ENCODE data around the gene ZSCAN10. TPM values are rescaled to one million over a fixed set of nuclear protein-coding genes. Genes with fewer than 3 reads are reported as not detected.
A peak's percentile ranks its signal among the peaks of the same experiment; 100 is the strongest.

The ZSCAN10 gene
- total RNA-seq, 1 experiment from 2014 or later, result 0.05 TPM

- no peak for DNase-seq (ENCODE audit: extremely low read depth, low read depth)
Measured at GRCh38 chr16:3135126-3135715, 36.1 kb upstream of the ZSCAN10 start.

GRCh38 chr16:3134338-3135125, 35.4 kb upstream of the ZSCAN10 start, which contains the start of gene ZNF213:
Gene ZNF213 (plus strand): TSS chr16:3135029. CDS start chr16:3137281, 2,252 bp downstream.
- DNase-seq (ENCODE audit: extremely low read depth, low read depth), result peak; percentile 98

- no peak for DNase-seq (ENCODE audit: extremely low read depth, low read depth)
Measured at GRCh38 chr16:3133844-3134243, 34.8 kb upstream of the ZSCAN10 start.

GRCh38 chr16:3131755-3132377, 32.8 kb upstream of the ZSCAN10 start:
- peak; percentile 42 for DNase-seq (ENCODE audit: extremely low read depth, low read depth)

- peak; percentile 87 for DNase-seq (ENCODE audit: extremely low read depth, low read depth)
Measured at GRCh38 chr16:3129137-3130131, 30.3 kb upstream of the ZSCAN10 start.

- no peak for DNase-seq (ENCODE audit: extremely low read depth, low read depth)
Measured at GRCh38 chr16:3127745-3128144, 28.7 kb upstream of the ZSCAN10 start.

- DNase-seq (ENCODE audit: extremely low read depth, low read depth), result peak; percentile 95
Measured at GRCh38 chr16:3123986-3124886, 25.1 kb upstream of the ZSCAN10 start.

GRCh38 chr16:3122926-3123570, 24.0 kb upstream of the ZSCAN10 start:
- no peak for DNase-seq (ENCODE audit: extremely low read depth, low read depth)

- DNase-seq (ENCODE audit: extremely low read depth, low read depth), result no peak
Measured at GRCh38 chr16:3121851-3122467, 22.9 kb upstream of the ZSCAN10 start.

GRCh38 chr16:3120435-3120834, 21.3 kb upstream of the ZSCAN10 start:
- DNase-seq (ENCODE audit: extremely low read depth, low read depth), result no peak

GRCh38 chr16:3119701-3120408, 20.8 kb upstream of the ZSCAN10 start:
- DNase-seq (ENCODE audit: extremely low read depth, low read depth), result no peak

- no peak for DNase-seq (ENCODE audit: extremely low read depth, low read depth)
Measured at GRCh38 chr16:3119286-3119685, 20.2 kb upstream of the ZSCAN10 start.

- no peak for DNase-seq (ENCODE audit: extremely low read depth, low read depth)
Measured at GRCh38 chr16:3118846-3119245, 19.8 kb upstream of the ZSCAN10 start.

- no peak for DNase-seq (ENCODE audit: extremely low read depth, low read depth)
Measured at GRCh38 chr16:3118204-3118790, 19.2 kb upstream of the ZSCAN10 start.

- no peak for DNase-seq (ENCODE audit: extremely low read depth, low read depth)
Measured at GRCh38 chr16:3115561-3115960, 16.5 kb upstream of the ZSCAN10 start.

- no peak for DNase-seq (ENCODE audit: extremely low read depth, low read depth)
Measured at GRCh38 chr16:3115003-3115402, 15.9 kb upstream of the ZSCAN10 start.

GRCh38 chr16:3113765-3114479, 14.8 kb upstream of the ZSCAN10 start:
- no peak for DNase-seq (ENCODE audit: extremely low read depth, low read depth)
